Fibroblast of lung (primary cell): ENCODE measurements around the gene TMEM63B.

Experiments
- CTCF ChIP-seq, 2 donors: IDR thresholded peaks in 1 of 2; conservative IDR thresholded peaks in 1 of 2; 1 replicate in 1 of 2; 2 replicates in 1 of 2; pipeline ENCODE4 v1.5.1; 2011 to 2012; ENCODE audit warnings: low read length in 2 of 2, control low read depth in 1 of 2, inconsistent platforms in 1 of 2, low read depth in 1 of 2, mild to moderate bottlenecking in 1 of 2
- EZH2 ChIP-seq: IDR thresholded peaks from 2 replicates; pipeline ENCODE4 v1.5.1; 2012; ENCODE audit warnings: low read length, control low read depth, mild to moderate bottlenecking; ENCODE audit errors: missing control alignments

GRCh38 chr6:44183783-44184182, 56.4 kb downstream of the TMEM63B start:
- TF ChIP-seq CTCF (conservative IDR thresholded peaks at IDR 0.05 in 1 of 2, IDR thresholded peaks at IDR 0.05 in 1 of 2; ENCODE audit: low read depth in 1 of 2, low read length in 2 of 2), result no peak
- TF ChIP-seq EZH2, result no peak
